GM18870 (cell line): Measurements from ENCODE around the gene PIEZO1.
"Not testable (repeated sequence)": the region's sequence is repeated elsewhere in the genome, so short reads cannot be mapped to it uniquely, and the experiment has no call there.

Source experiments
- ATAC-seq: cut with Tn5 transposase; IDR thresholded peaks from one replicate; pipeline ENCODE4 v1.9.1; 2021; ENCODE audit warnings: moderate library complexity; ENCODE audit not compliant: unreplicated experiment

Gene PIEZO1

DNA sequence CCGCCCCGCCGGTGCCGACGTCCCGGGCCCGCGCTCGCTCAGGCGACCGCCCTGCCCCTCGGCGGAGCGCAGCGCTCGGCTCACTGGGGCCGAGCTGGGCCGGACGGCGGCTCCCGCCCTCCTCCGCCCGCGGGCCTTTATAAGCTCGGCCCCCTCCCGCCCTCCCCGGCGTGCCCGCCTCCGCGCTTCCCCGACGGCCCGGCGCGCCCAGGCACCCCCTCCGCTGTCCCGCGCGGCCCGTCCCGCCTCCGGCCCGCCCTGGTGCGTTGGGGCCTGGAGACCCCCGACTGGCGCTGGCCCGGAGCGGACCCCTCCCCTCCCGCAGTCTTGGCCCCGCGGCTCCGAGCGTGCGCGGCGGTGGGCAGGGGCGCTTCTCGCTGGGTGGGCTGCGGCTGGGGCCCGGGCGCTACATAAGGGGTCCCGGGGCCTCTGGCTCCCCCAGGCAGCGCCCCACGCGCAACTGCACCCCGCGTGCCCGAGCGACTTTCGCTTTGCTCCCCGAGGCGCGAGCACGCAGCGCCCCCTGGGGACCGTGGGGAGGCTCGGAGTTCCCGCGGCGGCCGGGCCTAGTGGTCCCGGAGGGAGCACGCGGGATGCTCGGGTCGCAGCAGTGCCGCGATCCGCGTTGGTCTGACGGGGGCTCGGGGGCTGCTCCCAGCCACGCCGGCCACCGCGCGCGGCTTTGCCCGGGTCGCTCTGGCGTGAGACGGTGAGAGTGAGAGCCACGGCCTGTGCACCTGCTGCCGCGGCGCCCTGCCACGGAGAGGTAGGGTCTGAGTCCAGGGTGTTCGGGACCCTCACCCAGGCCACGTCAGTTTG is at the start of gene PIEZO1:
PIEZO1 (minus strand) TSS at position 115 of the 819 bp plus-strand sequence. CDS start 256 bp downstream, outside the sequence.
- no peak for ATAC-seq

DNA sequence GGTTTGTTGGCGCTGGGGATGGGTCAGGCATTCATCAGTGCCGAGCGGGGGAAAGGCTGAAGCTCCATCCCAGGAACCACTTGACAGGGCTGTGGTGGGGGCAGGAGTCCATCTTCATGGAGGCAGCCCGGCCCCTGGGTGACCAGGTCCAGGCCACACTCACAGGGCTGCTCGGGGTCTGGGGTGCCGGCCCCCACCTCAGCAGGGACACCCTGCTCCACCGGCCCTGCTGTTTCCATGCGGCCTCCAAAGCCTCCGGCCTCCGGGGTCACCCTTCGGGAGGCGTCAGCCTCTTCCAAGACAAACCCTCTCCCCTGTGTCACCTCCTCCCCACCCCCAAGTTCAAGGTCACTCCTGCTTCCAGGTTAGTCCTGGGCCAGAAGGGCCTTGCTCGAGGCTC is 49.6 kb upstream of the PIEZO1 start:
- no peak for ATAC-seq

DNA sequence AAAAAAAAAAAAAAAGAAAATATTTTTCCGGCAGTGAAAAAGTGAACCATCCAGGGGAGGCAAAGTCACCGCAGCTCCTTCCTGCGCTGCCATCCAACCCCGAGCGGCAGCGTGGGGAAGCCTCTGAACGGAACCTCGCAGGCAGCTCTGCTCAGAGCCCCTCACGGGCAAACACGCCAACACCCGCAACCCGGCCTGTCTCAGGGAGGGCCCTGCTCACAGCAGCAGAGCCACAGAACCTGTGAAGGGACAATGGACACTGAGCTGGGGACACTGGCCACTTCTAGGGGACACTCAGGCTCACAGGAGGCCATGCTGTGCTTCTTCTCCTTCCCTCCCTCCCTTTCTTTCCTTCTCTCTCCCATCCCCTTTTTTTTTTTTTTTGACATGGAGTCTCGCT is 48.1 kb upstream of the PIEZO1 start:
- no peak for ATAC-seq

GRCh38 chr16:88831838-88832237 is 46.8 kb upstream of the PIEZO1 start:
- ATAC-seq = no peak

DNA sequence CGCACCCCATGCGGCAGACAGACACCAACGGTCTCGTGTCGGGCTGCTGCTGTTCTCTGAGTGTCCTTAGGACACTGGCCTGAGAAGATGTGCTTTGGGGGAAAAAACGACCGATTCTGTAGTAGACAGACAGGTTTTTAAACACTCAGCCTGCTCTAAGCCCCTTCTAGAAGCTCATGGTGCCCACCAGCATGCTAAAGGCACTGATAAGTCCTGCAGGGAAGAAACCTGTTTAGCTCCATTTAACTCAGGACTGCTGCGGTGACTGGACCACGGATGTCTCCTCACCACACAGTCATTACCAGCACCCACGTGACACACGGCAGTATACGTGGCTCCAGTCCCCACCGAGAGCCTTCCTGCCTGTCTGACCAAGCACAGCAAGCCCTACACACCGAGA is 45.8 kb upstream of the PIEZO1 start:
- ATAC-seq = no peak

GRCh38 chr16:88830258-88830657 is 45.2 kb upstream of the PIEZO1 start:
- ATAC-seq = no peak

- ATAC-seq = no peak
These were observed 43.7 kb upstream of the PIEZO1 start for GRCh38 chr16:88828711-88829110.

DNA sequence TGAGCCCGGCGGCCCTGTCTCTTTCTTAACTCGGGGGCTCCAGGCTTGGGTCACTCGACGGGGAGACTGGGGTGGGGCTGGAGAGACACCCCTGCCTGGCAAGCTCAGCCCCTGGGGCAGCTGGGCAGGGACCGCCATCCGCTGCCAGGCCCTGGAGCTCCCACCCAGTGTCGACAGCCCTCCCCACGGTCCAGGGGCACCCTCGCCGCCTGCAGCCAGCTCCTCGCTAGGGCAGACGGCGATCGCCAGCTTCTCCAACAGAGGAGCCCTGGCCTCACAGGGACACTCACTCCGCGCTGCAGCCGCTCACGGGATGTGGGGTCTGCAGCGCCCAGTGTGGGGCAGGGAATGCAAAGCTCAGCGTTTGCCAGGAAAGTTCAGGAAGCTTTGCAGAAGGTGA is 42.7 kb upstream of the PIEZO1 start:
- ATAC-seq = no peak

GRCh38 chr16:88826070-88826840 is 41.2 kb upstream of the PIEZO1 start:
- no peak for ATAC-seq

DNA sequence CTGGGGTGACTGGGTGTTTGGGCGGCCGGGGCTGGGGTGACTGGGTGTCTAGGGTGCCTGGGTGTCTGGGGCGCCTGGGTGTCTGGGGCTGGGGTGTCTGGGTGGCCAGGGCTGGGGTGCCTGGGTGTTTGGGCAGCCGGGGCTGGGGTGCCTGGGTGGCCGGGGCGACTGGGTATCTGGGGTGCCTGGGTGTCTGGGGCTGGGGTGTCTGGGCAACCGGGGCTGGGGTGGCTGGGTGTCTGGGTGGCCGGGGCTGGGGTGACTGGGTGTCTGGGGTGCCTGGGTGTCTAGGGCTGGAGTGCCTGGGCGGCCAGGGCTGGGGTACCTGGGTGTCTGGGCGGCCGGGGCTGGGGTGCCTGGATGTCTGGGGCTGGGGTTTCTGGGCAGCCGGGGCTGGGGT is 40.1 kb upstream of the PIEZO1 start:
- ATAC-seq = no peak

GRCh38 chr16:88824256-88825077 is 39.4 kb upstream of the PIEZO1 start:
- no peak for ATAC-seq

DNA sequence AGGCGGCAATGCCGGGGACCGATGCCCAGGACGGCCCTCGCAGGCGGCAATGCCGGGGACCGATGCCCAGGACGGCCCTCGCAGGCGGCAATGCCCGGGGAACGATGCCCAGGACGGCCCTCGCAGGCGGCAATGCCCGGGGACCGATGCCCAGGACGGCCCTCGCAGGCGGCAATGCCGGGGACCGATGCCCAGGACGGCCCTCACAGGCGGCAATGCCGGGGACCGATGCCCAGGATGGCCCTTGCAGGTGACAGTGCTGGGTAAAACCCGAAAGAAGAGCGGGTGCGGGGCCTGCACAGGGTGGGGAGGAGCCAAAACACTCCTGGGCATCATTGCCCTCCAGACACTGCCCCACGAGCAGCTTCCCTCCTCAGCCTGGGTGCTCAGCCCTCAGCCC is 38.6 kb upstream of the PIEZO1 start:
- not testable (repeated sequence) for ATAC-seq

DNA sequence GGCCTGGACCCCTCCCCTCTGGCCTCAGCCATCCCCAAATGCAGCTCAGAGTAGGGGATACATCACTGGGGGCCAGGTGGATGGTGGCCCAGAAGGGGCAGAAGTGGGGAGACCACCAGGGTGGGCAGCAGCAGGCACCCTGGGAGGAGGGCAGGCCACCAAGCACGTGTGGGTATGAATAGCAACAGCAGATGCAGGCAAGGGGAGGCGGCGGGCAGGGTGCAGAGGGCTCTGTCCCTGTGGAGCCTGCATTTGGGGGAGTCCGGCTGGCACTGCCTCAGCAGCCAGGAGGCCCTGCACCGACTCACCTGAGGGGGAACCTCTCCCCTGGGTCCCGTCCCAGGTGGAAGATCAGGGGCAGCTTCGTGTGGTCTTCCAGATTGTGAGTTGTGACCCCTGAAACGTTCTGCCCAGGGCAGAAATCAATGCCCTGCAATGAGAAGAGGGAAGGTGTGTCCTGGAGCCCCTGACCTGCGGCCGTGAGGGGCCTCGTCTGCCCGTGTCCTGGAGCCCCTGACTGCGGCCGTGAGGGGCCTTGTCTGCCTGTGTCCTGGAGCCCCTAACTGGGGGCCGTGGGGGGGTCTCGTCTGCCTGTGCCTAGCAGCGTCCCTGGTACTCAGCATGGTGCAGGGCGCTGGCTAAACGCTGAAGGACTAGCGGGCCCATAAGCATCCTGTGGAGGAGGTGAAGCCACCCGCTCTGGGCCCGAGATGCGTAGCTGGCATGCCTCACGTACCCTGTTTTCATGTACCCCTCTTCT is 37.4 kb upstream of the PIEZO1 start:
- ATAC-seq = no peak

GRCh38 chr16:88821168-88821850 is 36.3 kb upstream of the PIEZO1 start:
- no peak for ATAC-seq

DNA sequence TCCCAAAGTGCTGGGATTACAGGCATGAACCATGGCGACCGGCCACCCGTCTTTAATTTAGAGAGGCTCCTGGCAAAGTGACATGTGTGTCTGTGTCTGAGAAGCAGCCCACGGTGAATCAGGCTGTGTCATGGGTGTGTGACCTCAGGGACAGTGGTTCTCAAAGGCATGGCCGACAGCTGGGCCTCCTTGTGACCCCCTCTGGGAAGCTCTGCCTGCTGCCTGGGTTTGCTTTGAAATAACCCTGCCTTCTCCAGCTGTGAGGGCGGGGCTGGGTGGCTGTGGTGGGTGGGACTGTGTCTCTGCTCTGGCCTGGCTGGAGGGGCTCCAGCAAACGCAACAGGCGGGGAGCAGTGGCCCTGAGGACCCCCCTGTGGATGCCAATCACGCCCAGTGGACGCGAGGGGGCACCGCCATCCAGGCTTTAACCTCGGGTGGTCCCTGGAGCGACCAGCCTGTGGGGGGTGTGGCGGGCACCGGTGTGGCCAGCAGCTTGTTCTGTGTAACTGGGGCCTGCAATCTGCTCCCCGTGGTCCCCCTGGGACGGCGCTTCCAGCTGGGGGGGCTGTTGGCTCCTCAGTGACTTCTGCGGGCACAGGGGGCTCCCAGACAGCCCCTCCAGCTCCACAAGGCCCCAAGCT is 35.5 kb upstream of the PIEZO1 start:
- no peak for ATAC-seq

DNA sequence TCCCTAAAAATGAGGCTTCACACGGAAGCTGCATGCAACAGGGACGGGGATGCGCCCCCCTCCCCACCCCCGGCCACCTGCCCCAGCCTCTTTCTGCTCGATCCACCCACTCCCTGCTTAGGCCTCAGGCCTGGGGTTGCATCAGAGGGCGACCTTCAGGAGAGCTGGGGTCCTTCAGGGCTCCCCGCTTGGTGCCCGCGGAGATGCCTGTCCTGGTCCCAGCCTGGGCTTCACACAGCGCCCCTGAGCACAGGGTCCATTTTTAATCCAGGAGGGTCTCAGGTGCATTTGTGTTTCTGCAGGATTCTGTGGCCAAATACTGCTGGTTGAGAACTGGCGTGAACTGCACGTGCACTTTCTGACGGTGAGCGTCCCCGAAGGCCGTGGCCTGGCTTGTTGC is 34.1 kb upstream of the PIEZO1 start:
- ATAC-seq = no peak

- no peak for ATAC-seq
These were observed 33.5 kb upstream of the PIEZO1 start for GRCh38 chr16:88818575-88818874.

DNA sequence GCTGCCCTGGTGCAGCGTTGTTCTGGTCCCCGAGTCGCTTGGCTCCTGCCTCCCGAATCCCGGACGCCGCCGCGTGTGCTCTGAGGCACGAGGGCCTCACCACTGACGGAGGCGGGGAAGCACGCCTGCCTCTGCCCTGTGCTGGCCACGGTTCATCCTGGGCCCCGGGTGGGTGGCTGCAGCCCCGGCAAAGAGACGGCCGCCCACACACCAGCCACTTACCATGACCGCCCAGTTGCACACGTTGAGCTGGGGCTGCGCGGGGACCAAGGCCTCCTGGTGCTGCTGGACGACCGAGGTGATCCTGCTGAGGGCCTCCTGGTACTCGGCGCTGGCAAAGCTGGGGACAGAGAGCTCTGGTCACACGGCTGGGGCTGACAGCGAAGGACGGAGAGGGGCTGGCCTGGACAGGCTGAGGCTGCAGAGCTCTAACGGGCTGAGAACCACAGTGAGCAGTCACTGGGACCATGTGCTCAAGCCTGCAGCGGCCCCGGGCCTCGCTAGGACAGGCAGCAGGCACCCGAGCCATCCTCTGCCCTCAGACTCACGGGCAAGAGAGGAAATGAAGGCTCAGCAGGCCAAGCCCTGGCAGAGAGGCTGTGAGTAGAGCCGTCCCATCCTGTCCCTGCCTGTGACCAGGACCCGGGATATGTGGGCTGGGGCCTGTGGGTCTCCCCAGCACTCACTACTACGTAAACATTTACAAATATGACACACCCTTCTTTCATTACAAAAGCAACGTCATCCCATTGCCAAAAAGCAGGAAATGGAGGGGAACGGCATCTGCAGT is 33.0 kb upstream of the PIEZO1 start:
- ATAC-seq = no peak
